GM18951 (cell line): ENCODE results near the gene CACNB2.

ENCODE experiments used
- POLR2A ChIP-seq: IDR thresholded peaks from 4 replicates; pipeline ENCODE4 v1.6.1; 2011; ENCODE audit warnings: mild to moderate bottlenecking; ENCODE audit not compliant: insufficient read length, insufficient read depth; ENCODE audit errors: extremely low read depth
- in situ Hi-C: fragments of 300-500 bp; cut with MboI; formaldehyde crosslinking; loops from one replicate; pipeline ENCODE4 v1.12.0; 2022; ENCODE audit warnings: low sequenced_read_pairs, mixed read lengths, inconsistent platforms; ENCODE audit not compliant: unreplicated experiment

Gene CACNB2

GRCh38 chr10:18516851-18517250 lies 376.6 kb downstream of the CACNB2 start:
- in situ Hi-C loops: no loop called here
- no peak for TF ChIP-seq POLR2A

- no peak for TF ChIP-seq POLR2A
- in situ Hi-C loops: no loop called here
Observed at GRCh38 chr10:18523025-18523424, 382.8 kb downstream of the CACNB2 start.

- in situ Hi-C loops: no loop called here
- TF ChIP-seq POLR2A: no peak
Observed at GRCh38 chr10:18523858-18524257, 383.6 kb downstream of the CACNB2 start.

GRCh38 chr10:18527687-18528086 lies 387.5 kb downstream of the CACNB2 start:
- no peak for TF ChIP-seq POLR2A
- in situ Hi-C loops: no loop called here

GRCh38 chr10:18528292-18528691 lies 388.1 kb downstream of the CACNB2 start:
- in situ Hi-C loops: no loop called here
- no peak for TF ChIP-seq POLR2A

GRCh38 chr10:18532881-18533535 lies 392.8 kb downstream of the CACNB2 start:
- in situ Hi-C loops: no loop called here
- TF ChIP-seq POLR2A: no peak

GRCh38 chr10:18533896-18534295 lies 393.7 kb downstream of the CACNB2 start:
- TF ChIP-seq POLR2A: no peak
- in situ Hi-C loops: no loop called here

GRCh38 chr10:18539335-18539734 lies 399.1 kb downstream of the CACNB2 start:
- no peak for TF ChIP-seq POLR2A
- in situ Hi-C loops: loop anchor here (5.0 kb wide), 1 partner anchor 43 kb away; no protein-coding TSS in a partner anchor

GRCh38 chr10:18540195-18540594 lies 400.0 kb downstream of the CACNB2 start:
- in situ Hi-C loops: no loop called here
- no peak for TF ChIP-seq POLR2A

- no peak for TF ChIP-seq POLR2A
- in situ Hi-C loops: no loop called here
Observed at GRCh38 chr10:18542832-18543231, 402.6 kb downstream of the CACNB2 start.

GRCh38 chr10:18545621-18546305 lies 405.5 kb downstream of the CACNB2 start:
- in situ Hi-C loops: no loop called here
- TF ChIP-seq POLR2A: no peak

GRCh38 chr10:18549105-18549504 lies 408.9 kb downstream of the CACNB2 start:
- in situ Hi-C loops: no loop called here
- no peak for TF ChIP-seq POLR2A

- no peak for TF ChIP-seq POLR2A
- in situ Hi-C loops: no loop called here
Observed at GRCh38 chr10:18551473-18551872, 411.2 kb downstream of the CACNB2 start.

GRCh38 chr10:18554479-18554878 lies 414.3 kb downstream of the CACNB2 start:
- in situ Hi-C loops: no loop called here
- no peak for TF ChIP-seq POLR2A
